Keratinocyte (primary cell): ENCODE results near the gene OLFM2. TPM values are rescaled to one million over a fixed set of nuclear protein-coding genes. Genes with fewer than 3 reads are reported as not detected.
"Not testable (repeated sequence)": the region's sequence is repeated elsewhere in the genome, so short reads cannot be mapped to it uniquely, and the experiment has no call there.

Source experiments
- DNase-seq: peaks from one replicate; pipeline ENCODE4 v3.0.0-alpha.2; 2011; ENCODE audit warnings: low read depth, missing footprints, low spot score
- FAIRE-seq: peaks from 2 replicates; lab custom pipeline; 2011; peaks lifted over from hg19 to GRCh38; lab: Jason Lieb, UNC
- H2AFZ ChIP-seq: 2 replicates; pipeline ENCODE4 v1.6.0; 2012; ENCODE audit warnings: low read length, control low read depth, inconsistent platforms; ENCODE audit not compliant: control insufficient read depth
- H3K27ac ChIP-seq: 2 replicates; pipeline ENCODE4 v1.5.1; 2011; ENCODE audit warnings: low read length; ENCODE audit not compliant: control insufficient read depth, insufficient read depth
- H3K27me3 ChIP-seq: 3 replicates; pipeline ENCODE4 v1.6.0; 2011; ENCODE audit warnings: low read length; ENCODE audit not compliant: control insufficient read depth, insufficient read depth; ENCODE audit errors: extremely low read depth
- H3K36me3 ChIP-seq, 2 experiments: 2 replicates in 1 of 2; 3 replicates in 1 of 2; pipeline ENCODE4 v1.5.1; 2011; ENCODE audit warnings: low read length in 2 of 2, mild to moderate bottlenecking in 1 of 2; ENCODE audit not compliant: control insufficient read depth in 2 of 2, insufficient read depth in 2 of 2; ENCODE audit errors: extremely low read depth in 1 of 2
- H3K4me1 ChIP-seq: 3 replicates; pipeline ENCODE4 v1.5.1; 2011; ENCODE audit warnings: low read length; ENCODE audit not compliant: control insufficient read depth, insufficient read depth; ENCODE audit errors: extremely low read depth
- H3K4me2 ChIP-seq: 3 replicates; pipeline ENCODE4 v1.6.0; 2011; ENCODE audit warnings: low read depth, low read length; ENCODE audit not compliant: control insufficient read depth, insufficient read depth; ENCODE audit errors: extremely low read depth
- H3K4me3 ChIP-seq, 3 experiments: fragments of 200-600 bp in 1 of 3; sonication (generic) in 1 of 3; 2 replicates in 2 of 3; 3 replicates in 1 of 3; pipeline ENCODE4 v1.5.1; 2011 to 2016; ENCODE audit warnings: low read length in 3 of 3, mild to moderate bottlenecking in 3 of 3, control low read depth in 2 of 3, inconsistent platforms in 1 of 3, low read depth in 1 of 3, mixed read lengths in 1 of 3, mixed run types in 1 of 3, moderate library complexity in 1 of 3; ENCODE audit not compliant: control insufficient read depth in 2 of 3, insufficient read depth in 2 of 3; ENCODE audit errors: extremely low read depth in 1 of 3
- H3K79me2 ChIP-seq: 2 replicates; pipeline ENCODE4 v1.6.0; 2012; ENCODE audit warnings: low read length; ENCODE audit not compliant: control insufficient read depth, insufficient read depth
- H3K9ac ChIP-seq: 3 replicates; pipeline ENCODE4 v1.6.0; 2011; ENCODE audit warnings: low read length; ENCODE audit not compliant: control insufficient read depth, insufficient read depth; ENCODE audit errors: extremely low read depth
- H3K9me1 ChIP-seq: 3 replicates; pipeline ENCODE4 v1.6.0; 2011; ENCODE audit warnings: low read length; ENCODE audit not compliant: control insufficient read depth, insufficient read depth; ENCODE audit errors: extremely low read depth
- H3K9me3 ChIP-seq: 2 replicates; pipeline ENCODE4 v1.5.1; 2012; ENCODE audit warnings: low read depth, low read length; ENCODE audit not compliant: control insufficient read depth
- H4K20me1 ChIP-seq: 3 replicates; pipeline ENCODE4 v1.6.0; 2011; ENCODE audit warnings: low read length; ENCODE audit not compliant: control insufficient read depth, insufficient read depth; ENCODE audit errors: extremely low read depth
- CTCF ChIP-seq, 3 experiments: IDR thresholded peaks in 1 of 3; conservative IDR thresholded peaks in 1 of 3; optimal IDR thresholded peaks in 1 of 3; 2 replicates in 2 of 3; 3 replicates in 1 of 3; pipeline versions ENCODE3 to v1.5.1; 2011; ENCODE audit warnings: low read length in 3 of 3, mild to moderate bottlenecking in 3 of 3, moderate library complexity in 2 of 3, control low read depth in 1 of 3, inconsistent platforms in 1 of 3; ENCODE audit not compliant: insufficient read depth in 2 of 3; ENCODE audit errors: extremely low read depth in 1 of 3
- EZH2 ChIP-seq: IDR thresholded peaks from one replicate; pipeline ENCODE4 v1.6.1; 2012; ENCODE audit warnings: inconsistent platforms, mild to moderate bottlenecking, low read length, moderate library complexity
- dilution Hi-C: fragments of 300-500 bp; cut with MboI; formaldehyde crosslinking; loops from one replicate; pipeline ENCODE4 v1.7.0; 2020; ENCODE audit warnings: low sequenced_read_pairs; ENCODE audit not compliant: extremely low pct_ligation_motif_present
- polyA plus RNA-seq, 5 experiments: library from polyadenylated mRNA; depleted of rRNA in 3 of 5; stranded (reverse) in 3 of 5; stranded (forward) in 1 of 5; unstranded in 1 of 5; fragments of >200 nt; gene quantifications; 1 replicate in 1 of 5; 2 replicates in 3 of 5; 3 replicates in 1 of 5; pipeline versions ENCODE4 v1.2.1 to v1.2.3, GENCODE V29; 2011 to 2012; ENCODE audit warnings: missing spikeins in 2 of 5, low read depth in 1 of 5, low replicate concordance in 1 of 5

Gene OLFM2
- polyA plus RNA-seq, 1 donor (not counting 4 experiments of a cell fraction or from before 2014, with no cell fraction given): 5.3 TPM

- DNase-seq (peak; percentile 83), FAIRE-seq (peak; percentile 86)
- H3K36me3 ChIP-seq: peaks cover 8% of the 10 kb centered on the region in 2 experiments
- no peaks in the 10 kb centered on the region for H3K27me3 ChIP-seq
- H3K4me2 ChIP-seq: peak within 1 kb of the TSS; percentile 97
- H4K20me1 ChIP-seq: no peaks in the 10 kb centered on the region
- H2AFZ ChIP-seq: peak within 1 kb of the TSS; percentile 74
- H3K9me3 ChIP-seq: no peaks in the 10 kb centered on the region
- H3K79me2 ChIP-seq: peaks cover 48% of the 10 kb centered on the region
- H3K27ac ChIP-seq: peak within 1 kb of the TSS; percentile 60
- TF ChIP-seq CTCF (optimal IDR thresholded peaks at IDR 0.05 in 1 of 3, IDR thresholded peaks at IDR 0.05 in 1 of 3, conservative IDR thresholded peaks at IDR 0.05 in 1 of 3; ENCODE audit: extremely low read depth in 1 of 3, insufficient read depth in 2 of 3, low read length in 3 of 3) (no peak), EZH2 (no peak)
- dilution Hi-C loops: no loop called here
- peak within 1 kb of the TSS; percentile 70 to 98 (median 97) for H3K4me3 ChIP-seq
- peaks cover 6% of the 10 kb centered on the region for H3K4me1 ChIP-seq
- H3K9me1 ChIP-seq: no peaks in the 10 kb centered on the region
- peak within 1 kb of the TSS; percentile 90 for H3K9ac ChIP-seq
Observed at GRCh38 chr19:9827289-9828238, 108.8 kb downstream of the OLFM2 start, which contains the start of gene UBL5. TSS of gene UBL5 (plus strand) at chr19:9827918. CDS start at chr19:9828338, 420 bp downstream.

GRCh38 chr19:9823816-9824215 lies 112.5 kb downstream of the OLFM2 start:
- H3K4me3 ChIP-seq: no peak overlapping the region
- H3K9me3 ChIP-seq: no peaks in the 10 kb centered on the region
- H3K79me2 ChIP-seq: peaks cover 32% of the 10 kb centered on the region
- no peak overlapping the region for H2AFZ ChIP-seq
- no peak overlapping the region for H3K9ac ChIP-seq
- dilution Hi-C loops: no loop called here
- TF ChIP-seq CTCF (optimal IDR thresholded peaks at IDR 0.05 in 1 of 3, IDR thresholded peaks at IDR 0.05 in 1 of 3, conservative IDR thresholded peaks at IDR 0.05 in 1 of 3; ENCODE audit: extremely low read depth in 1 of 3, insufficient read depth in 2 of 3, low read length in 3 of 3): no peak
- TF ChIP-seq EZH2: no peak
- H3K36me3 ChIP-seq: peaks cover 3% of the 10 kb centered on the region in 2 experiments
- FAIRE-seq (no peak), DNase-seq (no peak)
- no peak overlapping the region for H3K27ac ChIP-seq
- H3K27me3 ChIP-seq: no peaks in the 10 kb centered on the region
- no peaks in the 10 kb centered on the region for H4K20me1 ChIP-seq
- no peak overlapping the region for H3K4me2 ChIP-seq
- no peaks in the 10 kb centered on the region for H3K9me1 ChIP-seq
- H3K4me1 ChIP-seq: peaks cover 9% of the 10 kb centered on the region

GRCh38 chr19:9820034-9820433 lies 116.3 kb downstream of the OLFM2 start:
- DNase-seq, H3K9ac ChIP-seq, H4K20me1 ChIP-seq, H3K9me3 ChIP-seq, H3K27ac ChIP-seq, H3K27me3 ChIP-seq, FAIRE-seq, H3K9me1 ChIP-seq, H3K36me3 ChIP-seq, dilution Hi-C loops, H3K4me3 ChIP-seq: not testable (repeated sequence)
- H3K79me2 ChIP-seq: peaks cover 34% of the 10 kb centered on the region
- H3K4me1 ChIP-seq: peaks cover 15% of the 10 kb centered on the region
- peak overlapping the region; percentile 64 for H3K4me2 ChIP-seq
- H2AFZ ChIP-seq: peak overlapping the region; percentile 19
